OCI-LY1 (cell line): ENCODE data around the gene ZNF74.

Experiments used
- H2AFZ ChIP-seq: fragments of 200-600 bp; sonication (generic), shearing (Covaris generic); 2 replicates; pipeline ENCODE4 v1.6.0; 2014; ENCODE audit warnings: antibody characterized with exemption, mild to moderate bottlenecking, low read length
- H3F3A ChIP-seq: fragments of 200-600 bp; sonication (generic), shearing (Covaris generic); 2 replicates; pipeline ENCODE4 v1.6.0; 2014; ENCODE audit warnings: mild to moderate bottlenecking, antibody characterized with exemption, low read length, moderate library complexity; ENCODE audit not compliant: insufficient read depth
- H3K27ac ChIP-seq: fragments of 200-600 bp; sonication (generic); 2 replicates; pipeline ENCODE4 v1.5.1; 2014; ENCODE audit warnings: low read length, mixed run types, mild to moderate bottlenecking, low read depth; ENCODE audit not compliant: poor library complexity, severe bottlenecking
- H3K27me3 ChIP-seq: fragments of 200-600 bp; sonication (generic); 2 replicates; pipeline ENCODE4 v1.6.0; 2014; ENCODE audit warnings: antibody characterized with exemption, mild to moderate bottlenecking, low read length, moderate library complexity; ENCODE audit not compliant: insufficient read depth
- H3K36me3 ChIP-seq: fragments of 200-600 bp; sonication (generic); 2 replicates; pipeline ENCODE4 v1.6.1; 2014; ENCODE audit warnings: mild to moderate bottlenecking, antibody characterized with exemption, low read length, moderate library complexity, mixed read lengths; ENCODE audit not compliant: insufficient read depth
- H3K4me1 ChIP-seq: fragments of 200-600 bp; sonication (generic); 2 replicates; pipeline ENCODE4 v1.5.1; 2014; ENCODE audit warnings: mild to moderate bottlenecking, low read length, moderate library complexity; ENCODE audit not compliant: insufficient read depth, severe bottlenecking
- H3K4me2 ChIP-seq: fragments of 200-600 bp; sonication (generic), shearing (Covaris generic); 2 replicates; pipeline ENCODE4 v1.6.1; 2014; ENCODE audit warnings: low read length
- H3K4me3 ChIP-seq: fragments of 200-600 bp; sonication (generic); 2 replicates; pipeline ENCODE4 v1.5.1; 2014; ENCODE audit warnings: low read length, low read depth, mild to moderate bottlenecking, mixed read lengths; ENCODE audit not compliant: poor library complexity, severe bottlenecking
- H3K79me2 ChIP-seq: fragments of 200-600 bp; shearing (Covaris generic); 2 replicates; pipeline ENCODE4 v1.6.1; 2016; ENCODE audit warnings: mixed run types, low read length, mixed read lengths; ENCODE audit not compliant: insufficient read depth
- H3K9ac ChIP-seq: fragments of 200-600 bp; sonication (generic), shearing (Covaris generic); 2 replicates; pipeline ENCODE4 v1.6.1; 2014; ENCODE audit warnings: mild to moderate bottlenecking, low read length, mixed read lengths
- H3K9me2 ChIP-seq: fragments of 200-600 bp; sonication (generic), shearing (Covaris generic); 2 replicates; pipeline ENCODE4 v1.6.1; 2014; ENCODE audit warnings: low read depth, mild to moderate bottlenecking, low read length, mixed read lengths
- H3K9me3 ChIP-seq: fragments of 200-600 bp; shearing (Covaris generic); 2 replicates; pipeline ENCODE4 v1.6.1; 2014; ENCODE audit warnings: low read length, mixed read lengths
- H4K20me1 ChIP-seq: fragments of 200-600 bp; sonication (generic), shearing (Covaris generic); 2 replicates; pipeline ENCODE4 v1.6.0; 2016; ENCODE audit warnings: mild to moderate bottlenecking, low read length; ENCODE audit not compliant: insufficient read depth
- EZH2 ChIP-seq: fragments of 200-600 bp; sonication (generic), shearing (Covaris generic); IDR thresholded peaks from 2 replicates; pipeline ENCODE4 v1.8.0; 2017; ENCODE audit warnings: borderline replicate concordance, mixed run types, mild to moderate bottlenecking, antibody characterized with exemption, low read length, moderate library complexity, mixed read lengths
- TF ChIP-seq, protein P1 (sequence below): fragments of 200-600 bp; sonication (generic), shearing (Covaris generic); IDR thresholded peaks from 2 replicates; pipeline ENCODE4 v1.5.1; 2017; ENCODE audit warnings: mild to moderate bottlenecking, antibody characterized with exemption, low read length, moderate library complexity, mixed read lengths

The ZNF74 gene

DNA sequence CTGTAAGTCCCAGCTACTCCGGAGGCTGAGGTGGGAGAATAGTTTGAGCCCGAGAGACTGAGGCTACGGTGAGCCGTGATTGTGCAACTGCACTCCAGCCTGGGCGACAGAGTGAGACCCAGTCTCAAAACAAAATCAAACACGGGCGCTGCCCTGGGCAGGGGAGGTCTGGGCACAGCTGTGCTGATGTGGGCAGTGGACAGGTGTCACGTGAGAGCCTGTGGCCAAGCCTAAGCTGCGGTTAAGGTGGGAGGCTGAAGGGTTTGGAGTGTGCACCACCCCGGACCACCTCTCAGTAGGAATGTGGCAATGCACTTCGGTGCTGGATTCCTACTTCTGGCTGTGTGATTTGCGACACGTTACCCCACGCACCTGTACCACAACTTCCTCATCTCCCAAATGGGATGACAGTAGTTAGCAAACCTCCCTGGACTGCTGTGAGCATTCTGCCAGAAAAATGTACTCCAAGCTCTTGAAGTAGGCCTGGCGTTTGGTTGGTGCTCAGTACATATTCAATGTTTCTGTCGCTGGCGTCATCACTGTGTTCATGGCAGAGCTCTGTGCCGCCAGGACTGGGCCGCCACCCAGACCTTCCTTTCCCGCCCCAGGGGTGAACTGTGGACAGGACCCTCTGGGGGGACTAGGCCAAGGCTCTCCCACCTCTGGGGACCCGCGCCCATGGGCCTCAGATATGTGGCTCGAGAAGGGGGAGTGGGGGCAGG is 807 bp upstream of the ZNF74 start:
- Histone ChIP-seq H3K4me2 (no peak overlapping the region), H3K9ac (no peak overlapping the region)

DNA sequence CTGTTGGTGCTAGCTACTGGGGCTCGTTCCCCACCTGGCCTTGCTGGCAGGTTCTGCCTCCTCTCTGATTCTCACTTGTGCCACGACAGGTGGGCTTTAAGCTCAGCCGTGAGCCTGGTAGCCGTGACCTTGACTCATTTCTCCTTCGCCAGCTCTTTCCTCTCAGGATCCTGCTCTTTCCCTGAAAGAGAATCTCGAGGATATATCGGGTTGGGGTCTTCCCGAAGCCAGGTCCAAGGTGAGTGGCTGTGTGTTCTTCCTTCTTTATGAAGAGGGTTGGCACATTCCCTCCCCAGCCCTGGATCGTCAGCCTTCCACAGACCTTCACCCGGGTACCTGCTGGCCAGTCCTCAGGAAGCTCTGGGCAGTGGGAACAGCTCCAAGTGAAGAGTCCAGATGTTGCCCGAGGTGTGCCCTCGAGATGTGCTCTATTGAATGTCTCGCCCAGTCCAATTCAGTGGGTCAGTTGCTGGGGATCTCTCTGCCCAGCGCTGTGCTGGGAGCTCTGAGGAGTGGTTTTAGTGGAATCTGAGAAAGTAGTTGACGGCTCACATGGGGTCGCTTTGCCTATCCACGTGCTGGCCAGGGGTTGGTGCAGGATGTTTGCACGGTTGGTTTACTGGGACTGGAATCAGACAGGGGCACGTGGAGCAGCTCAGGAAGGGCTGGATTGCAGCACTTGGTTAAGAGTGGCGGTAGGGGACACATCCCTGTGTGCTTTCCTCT is 1.4 kb downstream of the ZNF74 start:
- Histone ChIP-seq H3K79me2 (no peaks in the 10 kb centered on the region), H3K9me2 (no peaks in the 10 kb centered on the region), H3F3A (no peaks in the 10 kb centered on the region), H2AFZ (no peak overlapping the region), H3K4me3 (no peak overlapping the region), H3K36me3 (no peaks in the 10 kb centered on the region), H3K27me3 (peaks cover 4% of the 10 kb centered on the region), H3K4me1 (no peaks in the 10 kb centered on the region), H3K27ac (no peak overlapping the region), H3K9me3 (no peaks in the 10 kb centered on the region), H4K20me1 (no peaks in the 10 kb centered on the region), H3K4me2 (no peak overlapping the region), H3K9ac (no peak overlapping the region)
- TF ChIP-seq, protein P1, sequence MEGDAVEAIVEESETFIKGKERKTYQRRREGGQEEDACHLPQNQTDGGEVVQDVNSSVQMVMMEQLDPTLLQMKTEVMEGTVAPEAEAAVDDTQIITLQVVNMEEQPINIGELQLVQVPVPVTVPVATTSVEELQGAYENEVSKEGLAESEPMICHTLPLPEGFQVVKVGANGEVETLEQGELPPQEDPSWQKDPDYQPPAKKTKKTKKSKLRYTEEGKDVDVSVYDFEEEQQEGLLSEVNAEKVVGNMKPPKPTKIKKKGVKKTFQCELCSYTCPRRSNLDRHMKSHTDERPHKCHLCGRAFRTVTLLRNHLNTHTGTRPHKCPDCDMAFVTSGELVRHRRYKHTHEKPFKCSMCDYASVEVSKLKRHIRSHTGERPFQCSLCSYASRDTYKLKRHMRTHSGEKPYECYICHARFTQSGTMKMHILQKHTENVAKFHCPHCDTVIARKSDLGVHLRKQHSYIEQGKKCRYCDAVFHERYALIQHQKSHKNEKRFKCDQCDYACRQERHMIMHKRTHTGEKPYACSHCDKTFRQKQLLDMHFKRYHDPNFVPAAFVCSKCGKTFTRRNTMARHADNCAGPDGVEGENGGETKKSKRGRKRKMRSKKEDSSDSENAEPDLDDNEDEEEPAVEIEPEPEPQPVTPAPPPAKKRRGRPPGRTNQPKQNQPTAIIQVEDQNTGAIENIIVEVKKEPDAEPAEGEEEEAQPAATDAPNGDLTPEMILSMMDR: no peak
- no peak for TF ChIP-seq EZH2

More for the DNA sequence above, 807 bp upstream of the ZNF74 start:
- Histone ChIP-seq H3K4me3 (no peak overlapping the region), H3K4me1 (no peaks in the 10 kb centered on the region), H3K27ac (no peak overlapping the region), H3F3A (no peaks in the 10 kb centered on the region), H3K27me3 (no peaks in the 10 kb centered on the region; the same call in 1 of the 2 replicates), H3K36me3 (no peaks in the 10 kb centered on the region), H3K9me2 (no peaks in the 10 kb centered on the region), H2AFZ (no peak overlapping the region), H4K20me1 (no peaks in the 10 kb centered on the region), H3K79me2 (no peaks in the 10 kb centered on the region), H3K9me3 (no peaks in the 10 kb centered on the region)
- no peak for TF ChIP-seq EZH2
- TF ChIP-seq, protein P1: no peak

DNA sequence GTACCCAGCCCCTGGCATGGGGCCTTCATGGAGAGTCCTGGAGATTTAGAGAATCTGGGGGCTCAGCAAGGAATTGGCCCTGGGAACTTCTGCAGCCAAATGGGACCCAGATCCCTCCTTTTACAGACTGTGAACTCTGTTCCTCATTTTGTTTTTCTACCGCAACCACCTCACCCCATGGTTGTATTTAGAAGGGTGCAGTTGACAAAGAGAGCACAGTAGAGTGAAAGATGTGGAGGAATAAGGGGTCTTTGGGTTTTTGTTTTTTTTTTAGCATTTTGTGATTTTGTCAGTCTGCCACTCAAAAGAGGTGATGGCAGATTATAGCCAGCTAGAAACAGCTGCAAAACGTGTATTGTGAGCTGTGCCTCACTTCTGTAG is 1.9 kb downstream of the ZNF74 start:
- Histone ChIP-seq H3K4me2 (no peak overlapping the region), H3K4me1 (no peaks in the 10 kb centered on the region), H3K27ac (no peak overlapping the region), H4K20me1 (no peaks in the 10 kb centered on the region), H3K9me3 (no peaks in the 10 kb centered on the region), H3K4me3 (no peak overlapping the region), H3K36me3 (no peaks in the 10 kb centered on the region), H3K9me2 (no peaks in the 10 kb centered on the region), H3K27me3 (peaks cover 5% of the 10 kb centered on the region), H3F3A (no peaks in the 10 kb centered on the region), H2AFZ (no peak overlapping the region), H3K9ac (no peak overlapping the region), H3K79me2 (no peaks in the 10 kb centered on the region)
- TF ChIP-seq, protein P1: no peak
- no peak for TF ChIP-seq EZH2
